ENCODE results near the gene CPLANE1. TPM values are rescaled to one million over a fixed set of nuclear protein-coding genes. Genes with fewer than 3 reads are reported as not detected.

CPLANE1 gene
- total RNA-seq, 1 donor from 2014 or later = 11.7 TPM

DNA sequence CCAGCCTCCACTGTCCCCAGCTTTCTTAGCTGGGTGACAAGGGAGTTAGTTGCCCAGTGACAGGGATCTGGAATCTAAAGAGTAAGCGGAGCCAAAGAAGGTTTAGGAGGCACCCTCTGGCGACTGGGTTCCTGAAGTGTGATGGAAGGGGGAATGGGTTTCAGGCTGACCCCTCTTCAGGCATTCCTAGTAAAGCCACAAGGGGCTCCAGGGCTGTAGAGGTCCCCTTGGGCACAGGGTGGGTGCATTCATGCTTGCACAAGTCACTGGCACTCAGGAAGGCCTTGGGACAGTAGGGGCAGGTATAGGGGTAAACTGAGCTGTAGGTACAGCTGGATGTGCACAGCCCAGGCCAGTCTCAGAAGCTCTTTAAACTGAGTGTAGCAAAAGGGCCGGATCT is 74.2 kb downstream of the CPLANE1 start:
- Mint-ChIP-seq H3K27me3 (no peaks in the 10 kb centered on the region), H3K27ac (no peak overlapping the region), H3K4me3 (no peak overlapping the region), H3K9me3 (no peaks in the 10 kb centered on the region), H3K4me1 (no peaks in the 10 kb centered on the region), H3K36me3 (ENCODE audit: low read depth) (peaks cover 58% of the 10 kb centered on the region)
- no peak for DNase-seq
- POLR2A ChIA-PET = no interaction called here
- ATAC-seq (ENCODE audit: low read depth) = no peak
- CTCF ChIA-PET = no interaction called here
- no peak for TF ChIP-seq CTCF (IDR thresholded peaks at IDR 0.05)
- intact Hi-C loops (cut with micrococcal nuclease) = no loop called here

DNA sequence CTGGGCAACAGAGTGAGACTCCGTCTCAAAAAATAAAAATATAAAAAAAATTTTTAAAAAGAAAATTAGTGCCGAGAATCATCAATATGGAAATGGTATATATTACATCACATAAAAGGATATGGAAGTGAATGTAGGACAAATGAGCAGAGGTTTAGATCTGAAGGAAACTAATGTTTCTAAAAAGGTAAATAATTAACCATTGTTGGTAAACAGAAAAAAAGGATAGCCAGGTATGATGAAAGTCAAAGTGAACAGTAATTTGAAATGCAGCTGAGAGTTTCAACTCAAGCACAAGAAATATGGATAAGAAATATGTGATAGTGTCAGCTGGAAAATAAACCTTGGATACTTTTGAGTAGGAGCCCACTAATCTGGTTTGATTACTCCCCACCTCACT is 76.2 kb downstream of the CPLANE1 start:
- Mint-ChIP-seq H3K27me3 (no peaks in the 10 kb centered on the region), H3K4me1 (no peaks in the 10 kb centered on the region), H3K4me3 (no peak overlapping the region), H3K36me3 (ENCODE audit: low read depth) (peaks cover 69% of the 10 kb centered on the region), H3K9me3 (no peaks in the 10 kb centered on the region), H3K27ac (no peak overlapping the region)
- TF ChIP-seq CTCF (IDR thresholded peaks at IDR 0.05) = no peak
- intact Hi-C loops (cut with micrococcal nuclease) = no loop called here
- ATAC-seq (ENCODE audit: low read depth) (no peak), DNase-seq (no peak)
- POLR2A ChIA-PET = no interaction called here
- CTCF ChIA-PET = no interaction called here

DNA sequence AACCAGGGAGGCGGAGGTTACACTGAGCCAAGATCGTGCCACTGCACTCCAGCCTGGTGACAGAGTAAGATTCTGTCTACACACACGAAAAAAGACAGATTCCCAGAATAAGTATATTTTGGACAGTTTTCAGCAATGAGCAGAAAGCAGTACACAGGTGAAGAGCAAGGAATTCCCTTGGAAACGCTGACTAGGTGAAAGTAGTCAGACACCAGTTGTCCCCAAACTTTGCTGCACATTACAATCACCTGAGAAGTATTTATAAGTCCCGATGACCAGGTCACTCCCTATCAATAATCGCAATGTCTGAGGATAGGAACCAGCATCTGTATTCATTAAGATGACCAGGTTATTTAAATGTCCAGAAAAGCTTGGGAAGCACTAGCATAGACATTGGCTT is 78.3 kb downstream of the CPLANE1 start:
- no peak for ATAC-seq (ENCODE audit: low read depth)
- H3K36me3 Mint-ChIP-seq (ENCODE audit: low read depth) = peaks cover 62% of the 10 kb centered on the region

GRCh38 chr5:37166197-37166596 is 83.0 kb downstream of the CPLANE1 start:
- Mint-ChIP-seq H3K27me3 (no peaks in the 10 kb centered on the region), H3K27ac (no peak overlapping the region)

More for the DNA sequence above, 78.3 kb downstream of the CPLANE1 start:
- CTCF ChIA-PET = no interaction called here
- Mint-ChIP-seq H3K4me3 (no peak overlapping the region), H3K27me3 (no peaks in the 10 kb centered on the region), H3K9me3 (no peaks in the 10 kb centered on the region), H3K27ac (no peak overlapping the region), H3K4me1 (no peaks in the 10 kb centered on the region)
- intact Hi-C loops (cut with micrococcal nuclease) = no loop called here
- TF ChIP-seq CTCF (IDR thresholded peaks at IDR 0.05) = no peak
- no peak for DNase-seq
- POLR2A ChIA-PET = no interaction called here

DNA sequence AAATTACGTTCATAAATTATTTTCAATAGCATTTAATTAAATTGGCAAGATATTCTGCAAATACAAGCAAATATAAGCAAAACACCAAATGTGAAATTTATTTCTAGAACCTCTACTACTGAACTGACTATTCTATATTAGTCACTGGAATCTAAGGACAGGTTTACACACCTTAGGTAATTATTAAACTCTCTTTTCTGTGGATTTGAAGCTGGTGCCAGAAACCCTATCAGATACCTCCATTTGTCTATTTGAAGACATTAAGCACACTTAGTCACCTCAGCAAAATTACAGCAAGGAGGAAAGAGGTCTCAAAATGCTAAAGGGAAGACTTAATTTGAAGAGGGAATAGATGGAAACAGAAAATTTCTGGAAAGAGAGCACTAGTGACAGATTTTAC is 83.4 kb downstream of the CPLANE1 start:
- ChIA-PET CTCF (no interaction called here), POLR2A (no interaction called here)
- no peaks in the 10 kb centered on the region for H3K9me3 Mint-ChIP-seq
- ATAC-seq (ENCODE audit: low read depth) (no peak), DNase-seq (no peak)
- no peaks in the 10 kb centered on the region for H3K4me1 Mint-ChIP-seq
- TF ChIP-seq CTCF (IDR thresholded peaks at IDR 0.05) = no peak
- no peaks in the 10 kb centered on the region for H3K27me3 Mint-ChIP-seq
- no peak overlapping the region for H3K4me3 Mint-ChIP-seq
- intact Hi-C loops (cut with micrococcal nuclease) = no loop called here
- H3K27ac Mint-ChIP-seq = no peak overlapping the region
- peaks cover 30% of the 10 kb centered on the region for H3K36me3 Mint-ChIP-seq (ENCODE audit: low read depth)

More at GRCh38 chr5:37166197-37166596, 83.0 kb downstream of the CPLANE1 start:
- Mint-ChIP-seq H3K4me3 (no peak overlapping the region), H3K4me1 (no peaks in the 10 kb centered on the region), H3K9me3 (no peaks in the 10 kb centered on the region), H3K36me3 (ENCODE audit: low read depth) (peaks cover 33% of the 10 kb centered on the region)
- no peak for TF ChIP-seq CTCF (IDR thresholded peaks at IDR 0.05)
- ATAC-seq (ENCODE audit: low read depth) = no peak
- ChIA-PET POLR2A (no interaction called here), CTCF (no interaction called here)
- intact Hi-C loops (cut with micrococcal nuclease) = no loop called here
- DNase-seq = no peak

All from activated B cell treated with CpG ODN at 0.5 μM for 24 hours (primary cell).